HUES64 (cell line): ENCODE results near the gene NLRP11.

ENCODE experiments used
- H3K27ac ChIP-seq: 2 replicates; pipeline ENCODE4 v1.7.0; 2013; ENCODE audit warnings: low read depth, low read length, inconsistent platforms
- H3K27me3 ChIP-seq: 2 replicates; pipeline ENCODE4 v1.6.1; 2013; ENCODE audit warnings: mild to moderate bottlenecking, low read length; ENCODE audit not compliant: insufficient read depth
- H3K36me3 ChIP-seq: 2 replicates; pipeline ENCODE4 v1.6.1; 2013; ENCODE audit warnings: mild to moderate bottlenecking, low read length; ENCODE audit not compliant: insufficient read depth
- H3K4me1 ChIP-seq: 2 replicates; pipeline ENCODE4 v1.6.1; 2013; ENCODE audit warnings: mild to moderate bottlenecking, low read length, moderate library complexity; ENCODE audit not compliant: insufficient read depth
- H3K4me3 ChIP-seq: 2 replicates; pipeline ENCODE4 v1.5.1; 2013; ENCODE audit warnings: mild to moderate bottlenecking, low read length, moderate library complexity
- H3K9ac ChIP-seq: 2 replicates; pipeline ENCODE4 v1.6.1; 2013; ENCODE audit warnings: mild to moderate bottlenecking, low read depth, low read length
- H3K9me3 ChIP-seq: 2 replicates; pipeline ENCODE4 v1.6.1; 2013; ENCODE audit warnings: low read depth, low read length; ENCODE audit not compliant: insufficient read depth
- WGBS: fragments of 150-250, 120-280 bp; methylation state at CpG from one replicate; pipeline ENCODE4 v1.1.7; 2013; ENCODE audit warnings: missing lambda C conversion rate; 5-methylcytosine and 5-hydroxymethylcytosine counted together

The NLRP11 gene

GRCh38 chr19:55836340-55836739 is 4.5 kb upstream of the NLRP11 start, which contains the start of gene NLRP4:
Gene NLRP4 (plus strand): TSS chr19:55836540. CDS start chr19:55852081, 15,541 bp downstream.
- no peak within 1 kb of the TSS for H3K27ac ChIP-seq
- H3K9ac ChIP-seq = no peak within 1 kb of the TSS
- H3K4me1 ChIP-seq = no peaks in the 10 kb centered on the region
- H3K36me3 ChIP-seq = no peaks in the 10 kb centered on the region
- WGBS = 87% methylated on average over 15 of the region's 16 CpGs
- H3K27me3 ChIP-seq = no peaks in the 10 kb centered on the region
- peaks cover 86% of the 10 kb centered on the region for H3K9me3 ChIP-seq
- no peak within 1 kb of the TSS for H3K4me3 ChIP-seq

GRCh38 chr19:55832676-55833075 is 877 bp upstream of the NLRP11 start:
- Histone ChIP-seq H3K27ac (no peak overlapping the region), H3K9me3 (peaks cover 83% of the 10 kb centered on the region), H3K4me3 (no peak overlapping the region)

GRCh38 chr19:55830656-55831055 is 1.1 kb downstream of the NLRP11 start:
- no peak overlapping the region for H3K9ac ChIP-seq
- H3K4me1 ChIP-seq = no peaks in the 10 kb centered on the region
- no peaks in the 10 kb centered on the region for H3K36me3 ChIP-seq
- WGBS = 84% methylated on average over 5 of the region's 5 CpGs
- H3K27ac ChIP-seq = no peak overlapping the region
- peaks cover 64% of the 10 kb centered on the region for H3K9me3 ChIP-seq
- H3K27me3 ChIP-seq = no peaks in the 10 kb centered on the region
- no peak overlapping the region for H3K4me3 ChIP-seq

More at GRCh38 chr19:55832676-55833075, 877 bp upstream of the NLRP11 start:
- no peaks in the 10 kb centered on the region for H3K27me3 ChIP-seq
- no peak overlapping the region for H3K9ac ChIP-seq
- H3K36me3 ChIP-seq = no peaks in the 10 kb centered on the region
- H3K4me1 ChIP-seq = no peaks in the 10 kb centered on the region
- WGBS = 73% methylated on average over 3 of the region's 4 CpGs

GRCh38 chr19:55820037-55820436 is 11.8 kb downstream of the NLRP11 start:
- Histone ChIP-seq H3K27ac (no peak overlapping the region), H3K9me3 (peaks cover 68% of the 10 kb centered on the region), H3K9ac (no peak overlapping the region), H3K27me3 (no peaks in the 10 kb centered on the region), H3K4me1 (no peaks in the 10 kb centered on the region), H3K36me3 (no peaks in the 10 kb centered on the region), H3K4me3 (no peak overlapping the region)
- 78% methylated on average over 3 of the region's 3 CpGs for WGBS

- 87% methylated on average over 5 of the region's 5 CpGs for WGBS
- Histone ChIP-seq H3K4me1 (no peaks in the 10 kb centered on the region), H3K27ac (no peak overlapping the region), H3K36me3 (no peaks in the 10 kb centered on the region), H3K27me3 (no peaks in the 10 kb centered on the region), H3K9me3 (peaks cover 93% of the 10 kb centered on the region), H3K4me3 (no peak overlapping the region), H3K9ac (no peak overlapping the region)
Measured at GRCh38 chr19:55813906-55814305, 17.9 kb downstream of the NLRP11 start.

- Histone ChIP-seq H3K4me3 (no peak overlapping the region), H3K27me3 (no peaks in the 10 kb centered on the region), H3K9me3 (peaks cover 93% of the 10 kb centered on the region), H3K9ac (no peak overlapping the region), H3K4me1 (no peaks in the 10 kb centered on the region), H3K27ac (no peak overlapping the region), H3K36me3 (no peaks in the 10 kb centered on the region)
- WGBS = 55% methylated on average over 6 of the region's 7 CpGs
Measured at GRCh38 chr19:55812449-55812848, 19.4 kb downstream of the NLRP11 start.

GRCh38 chr19:55811340-55811739 is 20.5 kb downstream of the NLRP11 start:
- Histone ChIP-seq H3K4me3 (no peak overlapping the region), H3K9me3 (peaks cover 94% of the 10 kb centered on the region)

GRCh38 chr19:55809381-55810058 is 22.3 kb downstream of the NLRP11 start:
- H3K27me3 ChIP-seq = no peaks in the 10 kb centered on the region
- no peaks in the 10 kb centered on the region for H3K4me1 ChIP-seq
- 54% methylated on average over 20 of the region's 20 CpGs for WGBS
- H3K4me3 ChIP-seq = no peak overlapping the region
- no peaks in the 10 kb centered on the region for H3K36me3 ChIP-seq
- no peak overlapping the region for H3K27ac ChIP-seq
- H3K9me3 ChIP-seq = peaks cover 93% of the 10 kb centered on the region
- no peak overlapping the region for H3K9ac ChIP-seq

More at GRCh38 chr19:55811340-55811739, 20.5 kb downstream of the NLRP11 start:
- Histone ChIP-seq H3K36me3 (no peaks in the 10 kb centered on the region), H3K27ac (no peak overlapping the region), H3K4me1 (no peaks in the 10 kb centered on the region), H3K9ac (no peak overlapping the region), H3K27me3 (no peaks in the 10 kb centered on the region)
- WGBS = 73% methylated on average over 2 of the region's 3 CpGs

GRCh38 chr19:55802281-55802680 is 29.5 kb downstream of the NLRP11 start:
- no peaks in the 10 kb centered on the region for H3K27me3 ChIP-seq
- H3K9me3 ChIP-seq = peaks cover 92% of the 10 kb centered on the region
- H3K36me3 ChIP-seq = no peaks in the 10 kb centered on the region
- no peak overlapping the region for H3K4me3 ChIP-seq
- 91% methylated on average over 2 of the region's 2 CpGs for WGBS
- H3K4me1 ChIP-seq = no peaks in the 10 kb centered on the region
- H3K9ac ChIP-seq = no peak overlapping the region
- H3K27ac ChIP-seq = no peak overlapping the region

GRCh38 chr19:55801416-55801815 is 30.4 kb downstream of the NLRP11 start:
- 62% methylated on average over 7 of the region's 7 CpGs for WGBS
- Histone ChIP-seq H3K9ac (no peak overlapping the region), H3K9me3 (peaks cover 90% of the 10 kb centered on the region), H3K36me3 (no peaks in the 10 kb centered on the region), H3K4me1 (no peaks in the 10 kb centered on the region), H3K4me3 (no peak overlapping the region), H3K27me3 (no peaks in the 10 kb centered on the region), H3K27ac (no peak overlapping the region)

GRCh38 chr19:55795021-55795420 is 36.8 kb downstream of the NLRP11 start:
- no peaks in the 10 kb centered on the region for H3K27me3 ChIP-seq

GRCh38 chr19:55781112-55781511 is 50.7 kb downstream of the NLRP11 start:
- Histone ChIP-seq H3K9ac (no peak overlapping the region), H3K4me3 (no peak overlapping the region), H3K4me1 (no peaks in the 10 kb centered on the region), H3K27ac (no peak overlapping the region), H3K36me3 (no peaks in the 10 kb centered on the region), H3K9me3 (peaks cover 90% of the 10 kb centered on the region), H3K27me3 (no peaks in the 10 kb centered on the region)
- 77% methylated on average over 4 of the region's 5 CpGs for WGBS

More at GRCh38 chr19:55795021-55795420, 36.8 kb downstream of the NLRP11 start:
- Histone ChIP-seq H3K9me3 (peaks cover 87% of the 10 kb centered on the region), H3K36me3 (no peaks in the 10 kb centered on the region), H3K27ac (no peak overlapping the region), H3K4me3 (no peak overlapping the region), H3K9ac (no peak overlapping the region), H3K4me1 (no peaks in the 10 kb centered on the region)
- 81% methylated on average over 11 of the region's 11 CpGs for WGBS
